ENCODE measurements around the gene OR2AK2. TPM values are rescaled to one million over a fixed set of nuclear protein-coding genes. Genes with fewer than 3 reads are reported as not detected.

Gene OR2AK2, protein sequence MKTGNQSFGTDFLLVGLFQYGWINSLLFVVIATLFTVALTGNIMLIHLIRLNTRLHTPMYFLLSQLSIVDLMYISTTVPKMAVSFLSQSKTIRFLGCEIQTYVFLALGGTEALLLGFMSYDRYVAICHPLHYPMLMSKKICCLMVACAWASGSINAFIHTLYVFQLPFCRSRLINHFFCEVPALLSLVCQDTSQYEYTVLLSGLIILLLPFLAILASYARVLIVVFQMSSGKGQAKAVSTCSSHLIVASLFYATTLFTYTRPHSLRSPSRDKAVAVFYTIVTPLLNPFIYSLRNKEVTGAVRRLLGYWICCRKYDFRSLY
- total RNA-seq = under 1 TPM in 4 of 5 experiments, not detected in 1; 0.22 to 0.65 (median 0.48) TPM
- polyA plus RNA-seq = not detected
- total RNA-seq = 1.1 reads per million

DNA sequence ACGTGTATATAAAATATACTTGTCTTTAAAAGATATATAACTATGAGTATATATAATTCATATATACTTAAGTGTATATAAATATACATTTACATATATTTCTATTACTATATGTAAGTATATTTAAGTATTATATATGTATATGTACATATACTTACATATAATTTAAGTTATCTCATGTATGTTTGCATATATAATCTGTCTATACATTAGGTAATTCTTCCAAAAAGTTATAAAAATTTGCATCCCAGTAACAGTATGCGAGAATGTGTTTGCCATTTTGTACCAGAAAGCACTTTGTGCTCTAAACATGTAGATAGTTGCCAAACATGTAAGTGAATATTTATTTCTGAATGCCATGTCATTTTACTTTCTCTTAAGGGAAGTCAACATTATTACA lies at the start of gene OR2AK2:
OR2AK2 (plus strand) TSS at position 301 of the 400 bp plus-strand sequence. CDS start 144 bp downstream, outside the sequence.
- Mint-ChIP-seq H3K27me3 (peaks cover 0 to 6% (median 0%) of the 10 kb centered on the region in 5 donors), H3K4me1 (peaks cover 0 to 45% (median 0%) of the 10 kb centered on the region in 7 donors), H3K9me3 (peaks cover 0 to 20% (median 6%) of the 10 kb centered on the region in 11 donors), H3K27ac (no peak within 1 kb of the TSS), H3K4me3 (no peak within 1 kb of the TSS), H3K36me3 (peaks cover 0 to 32% (median 0%) of the 10 kb centered on the region in 5 donors)
- ChIA-PET CTCF (no interaction called here), POLR2A (no interaction called here)
- Histone ChIP-seq H3K27me3 (ENCODE audit: control insufficient read depth in 2 of 2, insufficient read depth in 2 of 2, low read length in 2 of 2) (no peaks in the 10 kb centered on the region), H3K4me1 (ENCODE audit: control insufficient read depth in 2 of 2, insufficient read depth in 2 of 2, low read length in 2 of 2) (no peaks in the 10 kb centered on the region), H3K36me3 (ENCODE audit: control insufficient read depth in 2 of 3, insufficient read depth in 3 of 3, low read length in 3 of 3) (no peaks in the 10 kb centered on the region), H3K4me3 (ENCODE audit: low read length) (no peak within 1 kb of the TSS), H3K27ac (ENCODE audit: low read depth, low read length) (no peak within 1 kb of the TSS), H3K9me3 (ENCODE audit: control insufficient read depth in 2 of 3, low read length in 3 of 3) (no peaks in the 10 kb centered on the region)
- intact Hi-C loops (cut with micrococcal nuclease) = no loop called here
- no peak for ATAC-seq
- no peak for DNase-seq

GRCh38 chr1:247919952-247920351 lies 45.1 kb upstream of the OR2AK2 start, which contains the start of gene OR2T8:
Gene OR2T8, plus strand, starts transcription at chr1:247920252. Its CDS starts 766 bp downstream, at chr1:247921018.
- Mint-ChIP-seq H3K27me3 (peaks cover 0 to 27% (median 11%) of the 10 kb centered on the region in 5 donors), H3K4me1 (no peaks in the 10 kb centered on the region), H3K27ac (no peak within 1 kb of the TSS), H3K4me3 (no peak within 1 kb of the TSS), H3K9me3 (no peaks in the 10 kb centered on the region), H3K36me3 (no peaks in the 10 kb centered on the region)
- no peak for ATAC-seq
- H3K27me3 ChIP-seq (ENCODE audit: control insufficient read depth in 2 of 2, insufficient read depth in 2 of 2, low read length in 2 of 2) = no peaks in the 10 kb centered on the region
- H3K9me3 ChIP-seq (ENCODE audit: control insufficient read depth in 2 of 3, low read length in 3 of 3) = no peaks in the 10 kb centered on the region
- intact Hi-C loops (cut with micrococcal nuclease) = no loop called here
- no peaks in the 10 kb centered on the region for H3K36me3 ChIP-seq (ENCODE audit: control insufficient read depth in 2 of 3, insufficient read depth in 3 of 3, low read length in 3 of 3)
- POLR2A ChIA-PET = no interaction called here
- H3K4me1 ChIP-seq (ENCODE audit: control insufficient read depth in 2 of 2, insufficient read depth in 2 of 2, low read length in 2 of 2) = no peaks in the 10 kb centered on the region
- CTCF ChIA-PET = no interaction called here
- DNase-seq = no peak
- no peak within 1 kb of the TSS for H3K4me3 ChIP-seq (ENCODE audit: low read length)
- H3K27ac ChIP-seq (ENCODE audit: low read depth, low read length) = no peak within 1 kb of the TSS

- H3K9me3 ChIP-seq (ENCODE audit: control insufficient read depth in 2 of 3, low read length in 3 of 3) = no peaks in the 10 kb centered on the region
- Mint-ChIP-seq H3K4me3 (no peak overlapping the region), H3K27ac (no peak overlapping the region), H3K36me3 (no peaks in the 10 kb centered on the region), H3K27me3 (peaks cover 0 to 14% (median 3%) of the 10 kb centered on the region in 5 donors), H3K4me1 (no peaks in the 10 kb centered on the region), H3K9me3 (no peaks in the 10 kb centered on the region)
- POLR2A ChIA-PET = no interaction called here
- CTCF ChIA-PET = no interaction called here
- H3K4me1 ChIP-seq (ENCODE audit: control insufficient read depth in 2 of 2, insufficient read depth in 2 of 2, low read length in 2 of 2) = no peaks in the 10 kb centered on the region
- ATAC-seq (no peak), DNase-seq (no peak)
- no peak overlapping the region for H3K27ac ChIP-seq (ENCODE audit: low read depth, low read length)
- H3K36me3 ChIP-seq (ENCODE audit: control insufficient read depth in 2 of 3, insufficient read depth in 3 of 3, low read length in 3 of 3) = no peaks in the 10 kb centered on the region
- H3K27me3 ChIP-seq (ENCODE audit: control insufficient read depth in 2 of 2, insufficient read depth in 2 of 2, low read length in 2 of 2) = no peaks in the 10 kb centered on the region
- intact Hi-C loops (cut with micrococcal nuclease) = no loop called here
- H3K4me3 ChIP-seq (ENCODE audit: low read length) = no peak overlapping the region
Observed at GRCh38 chr1:247923941-247924340, 41.1 kb upstream of the OR2AK2 start.

- no peak within 1 kb of the TSS for H3K4me3 ChIP-seq (ENCODE audit: low read length)
- DNase-seq = no peak
- intact Hi-C loops (cut with micrococcal nuclease) = no loop called here
- no peaks in the 10 kb centered on the region for H3K36me3 Mint-ChIP-seq
- H3K27ac Mint-ChIP-seq = no peak within 1 kb of the TSS
- H3K36me3 ChIP-seq (ENCODE audit: control insufficient read depth in 2 of 3, insufficient read depth in 3 of 3, low read length in 3 of 3) = no peaks in the 10 kb centered on the region
- H3K4me3 Mint-ChIP-seq = no peak within 1 kb of the TSS
- H3K27me3 Mint-ChIP-seq = peaks cover 0 to 13% (median 3%) of the 10 kb centered on the region in 5 donors
- ATAC-seq = no peak
- no peaks in the 10 kb centered on the region for H3K9me3 Mint-ChIP-seq
- no peaks in the 10 kb centered on the region for H3K9me3 ChIP-seq (ENCODE audit: control insufficient read depth in 2 of 3, low read length in 3 of 3)
- CTCF ChIA-PET = no interaction called here
- H3K4me1 ChIP-seq (ENCODE audit: control insufficient read depth in 2 of 2, insufficient read depth in 2 of 2, low read length in 2 of 2) = no peaks in the 10 kb centered on the region
- H3K27me3 ChIP-seq (ENCODE audit: control insufficient read depth in 2 of 2, insufficient read depth in 2 of 2, low read length in 2 of 2) = no peaks in the 10 kb centered on the region
- H3K4me1 Mint-ChIP-seq = no peaks in the 10 kb centered on the region
- H3K27ac ChIP-seq (ENCODE audit: low read depth, low read length) = no peak within 1 kb of the TSS
- POLR2A ChIA-PET = no interaction called here
Observed at GRCh38 chr1:247924868-247925267, 40.2 kb upstream of the OR2AK2 start, which contains the start of gene OR2AJ1. Gene OR2AJ1, plus strand, starts transcription at chr1:247924889. Its CDS starts 8,880 bp downstream, at chr1:247933769.

DNA sequence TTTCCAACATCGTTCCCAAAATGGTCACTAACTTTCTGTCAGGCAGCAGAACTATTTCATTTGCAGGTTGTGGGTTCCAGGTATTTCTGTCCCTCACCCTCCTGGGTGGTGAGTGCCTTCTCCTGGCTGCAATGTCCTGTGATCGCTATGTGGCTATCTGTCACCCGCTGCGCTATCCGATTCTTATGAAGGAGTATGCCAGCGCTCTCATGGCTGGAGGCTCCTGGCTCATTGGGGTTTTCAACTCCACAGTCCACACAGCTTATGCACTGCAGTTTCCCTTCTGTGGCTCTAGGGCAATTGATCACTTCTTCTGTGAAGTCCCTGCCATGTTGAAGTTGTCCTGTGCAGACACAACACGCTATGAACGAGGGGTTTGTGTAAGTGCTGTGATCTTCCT lies 31.0 kb upstream of the OR2AK2 start:
- ChIA-PET POLR2A (no interaction called here), CTCF (interaction anchor here (0.6 kb wide), 1 partner anchor 11 kb away, joined by 3 read pairs; no protein-coding TSS in a partner anchor)
- no peak overlapping the region for H3K27ac Mint-ChIP-seq
- Histone ChIP-seq H3K4me1 (ENCODE audit: control insufficient read depth in 2 of 2, insufficient read depth in 2 of 2, low read length in 2 of 2) (no peaks in the 10 kb centered on the region), H3K36me3 (ENCODE audit: control insufficient read depth in 2 of 3, insufficient read depth in 3 of 3, low read length in 3 of 3) (no peaks in the 10 kb centered on the region), H3K27me3 (ENCODE audit: control insufficient read depth in 2 of 2, insufficient read depth in 2 of 2, low read length in 2 of 2) (no peaks in the 10 kb centered on the region), H3K27ac (ENCODE audit: low read depth, low read length) (no peak overlapping the region), H3K4me3 (ENCODE audit: low read length) (no peak overlapping the region), H3K9me3 (ENCODE audit: control insufficient read depth in 2 of 3, low read length in 3 of 3) (no peaks in the 10 kb centered on the region)
- peaks cover 0 to 14% (median 0%) of the 10 kb centered on the region in 11 donors for H3K9me3 Mint-ChIP-seq
- no peaks in the 10 kb centered on the region for H3K36me3 Mint-ChIP-seq
- H3K4me1 Mint-ChIP-seq = peaks cover 0 to 8% (median 0%) of the 10 kb centered on the region in 7 donors
- intact Hi-C loops (cut with micrococcal nuclease) = loop anchor here in 1 of 2 donors (10.0 kb wide), 3 partner anchors 249 to 751 kb away; partner anchors contain the start of gene OR2T1
- peaks cover 0 to 13% (median 5%) of the 10 kb centered on the region in 5 donors for H3K27me3 Mint-ChIP-seq
- no peak overlapping the region for H3K4me3 Mint-ChIP-seq
- ATAC-seq = no peak
- DNase-seq = no peak

- H3K4me3 Mint-ChIP-seq = peak overlapping the region in 3 of 10 donors; percentile 5 to 38 (median 33)
Observed at GRCh38 chr1:247935781-247936180, 29.3 kb upstream of the OR2AK2 start.

More at GRCh38 chr1:247935781-247936180, 29.3 kb upstream of the OR2AK2 start:
- H3K36me3 Mint-ChIP-seq = no peaks in the 10 kb centered on the region
- ChIA-PET CTCF (interaction anchor here (1.0 kb wide), 1 partner anchor 21 kb away, joined by 3 read pairs; no protein-coding TSS in a partner anchor), POLR2A (no interaction called here)
- ATAC-seq = no peak
- intact Hi-C loops (cut with micrococcal nuclease) = loop anchor here (2.0 to 10.0 kb wide), 5 partner anchors 29 to 752 kb away; partner anchors contain the start of gene OR2T1 (in 1 of the 2)
- H3K27me3 ChIP-seq (ENCODE audit: control insufficient read depth in 2 of 2, insufficient read depth in 2 of 2, low read length in 2 of 2) = no peaks in the 10 kb centered on the region
- H3K36me3 ChIP-seq (ENCODE audit: control insufficient read depth in 2 of 3, insufficient read depth in 3 of 3, low read length in 3 of 3) = no peaks in the 10 kb centered on the region
- H3K4me1 ChIP-seq (ENCODE audit: control insufficient read depth in 2 of 2, insufficient read depth in 2 of 2, low read length in 2 of 2) = no peaks in the 10 kb centered on the region
- no peak for DNase-seq
- peaks cover 0 to 9% (median 0%) of the 10 kb centered on the region in 7 donors for H3K4me1 Mint-ChIP-seq
- H3K4me3 ChIP-seq (ENCODE audit: low read length) = no peak overlapping the region
- no peak overlapping the region for H3K27ac ChIP-seq (ENCODE audit: low read depth, low read length)
- no peaks in the 10 kb centered on the region for H3K9me3 ChIP-seq (ENCODE audit: control insufficient read depth in 2 of 3, low read length in 3 of 3)
- H3K27ac Mint-ChIP-seq = no peak overlapping the region
- H3K9me3 Mint-ChIP-seq = peaks cover 0 to 14% (median 0%) of the 10 kb centered on the region in 11 donors
- H3K27me3 Mint-ChIP-seq = peaks cover 0 to 12% (median 5%) of the 10 kb centered on the region in 5 donors
